B cell (primary cell): ENCODE data around the gene APP. TPM values are rescaled to one million over a fixed set of nuclear protein-coding genes. Genes with fewer than 3 reads are reported as not detected.

Source experiments
- ATAC-seq: fragments of 200-7000 bp; cut with Tn5 transposase; one replicate; pipeline ENCODE4 v1.10.0; 2021; ENCODE audit warnings: low read depth, mild to moderate bottlenecking, moderate number of reproducible peaks, moderate library complexity
- CTCF ChIA-PET: fragments of 350-600 bp; sonication (Branson Sonifier 250); formaldehyde crosslinking; loops from one replicate; lab custom pipeline; 2021; ENCODE audit warnings: antibody characterized with exemption, inconsistent platforms; lab: Charles Lee
- POLR2A ChIA-PET: fragments of 350-600 bp; sonication (Branson Sonifier 250); formaldehyde crosslinking; loops from one replicate; lab custom pipeline; 2021; ENCODE audit warnings: antibody characterized with exemption; lab: Charles Lee
- DNase-seq: peaks from one replicate; pipeline ENCODE4 v3.0.0; 2013
- H2AFZ ChIP-seq: 2 replicates; pipeline ENCODE4 v1.6.1; 2012; ENCODE audit warnings: mild to moderate bottlenecking, low read depth, low read length; ENCODE audit not compliant: insufficient read depth, poor library complexity, severe bottlenecking
- H3K27ac ChIP-seq, 2 donors: 1 replicate in 1 of 2; 2 replicates in 1 of 2; pipeline ENCODE4 v1.5.1; 2012 to 2013; ENCODE audit warnings: low read length in 2 of 2, mild to moderate bottlenecking in 2 of 2, moderate library complexity in 1 of 2
- H3K27me3 ChIP-seq, 4 experiments: fragments of 200-600 bp in 1 of 4; sonication (generic) in 1 of 4; replicated peaks in 1 of 4; 1 replicate in 2 of 4; 2 replicates in 2 of 4; pipeline versions ENCODE4 v1.6.1 to v1.7.0; 2013 to 2016; ENCODE audit warnings: low read length in 3 of 4, mild to moderate bottlenecking in 2 of 4, mixed read lengths in 1 of 4, moderate library complexity in 1 of 4; ENCODE audit not compliant: insufficient read depth in 4 of 4, control insufficient read depth in 3 of 4; ENCODE audit errors: control extremely low read depth in 1 of 4
- H3K36me3 ChIP-seq, 2 experiments: replicated peaks in 1 of 2; 1 replicate in 1 of 2; 2 replicates in 1 of 2; pipeline versions ENCODE4 v1.6.1 to v1.7.1; 2013; ENCODE audit warnings: low read length in 1 of 2; ENCODE audit not compliant: insufficient read depth in 2 of 2, control insufficient read depth in 1 of 2; ENCODE audit errors: control extremely low read depth in 1 of 2, extremely low read depth in 1 of 2
- H3K4me1 ChIP-seq, 2 donors: fragments of 200-600 bp in 1 of 2; sonication (generic) in 1 of 2; 1 replicate in 1 of 2; 2 replicates in 1 of 2; pipeline versions ENCODE4 v1.5.1 to v1.6.1; 2013 to 2017; ENCODE audit warnings: low read length in 2 of 2; ENCODE audit not compliant: control insufficient read depth in 2 of 2, insufficient read depth in 2 of 2
- H3K4me2 ChIP-seq: replicated peaks from 2 replicates; pipeline ENCODE3; 2012; ENCODE audit warnings: mild to moderate bottlenecking, low read depth, low read length; ENCODE audit not compliant: poor library complexity, severe bottlenecking
- H3K4me3 ChIP-seq, 5 experiments: fragments of 200-600 bp in 1 of 5; sonication (generic) in 1 of 5; 1 replicate in 3 of 5; 2 replicates in 2 of 5; pipeline versions ENCODE4 v1.5.1 to v1.7.0; 2011 to 2016; ENCODE audit warnings: low read length in 4 of 5, mild to moderate bottlenecking in 4 of 5, low read depth in 2 of 5, control low read depth in 1 of 5, moderate library complexity in 1 of 5; ENCODE audit not compliant: insufficient read depth in 1 of 5; ENCODE audit errors: control extremely low read depth in 1 of 5, extremely low read depth in 1 of 5
- H3K79me2 ChIP-seq: fragments of 200-600 bp; sonication (generic); one replicate; pipeline ENCODE4 v1.6.0; 2016; ENCODE audit warnings: low read length; ENCODE audit not compliant: control insufficient read depth, insufficient read depth
- H3K9ac ChIP-seq: fragments of 200-600 bp; sonication (generic); 2 replicates; pipeline ENCODE4 v1.6.1; 2017; ENCODE audit warnings: mild to moderate bottlenecking, low read length, moderate library complexity
- H3K9me3 ChIP-seq, 3 donors: one replicate each; pipeline versions ENCODE4 v1.6.1 to v1.7.1; 2013; ENCODE audit warnings: low read length in 2 of 3; ENCODE audit not compliant: control insufficient read depth in 2 of 3, insufficient read depth in 1 of 3; ENCODE audit errors: control extremely low read depth in 1 of 3
- H4K20me1 ChIP-seq: 2 replicates; pipeline ENCODE4 v1.6.0; 2012; ENCODE audit warnings: mild to moderate bottlenecking, low read length; ENCODE audit not compliant: insufficient read depth, control insufficient read depth, poor library complexity, severe bottlenecking
- H3K27ac Mint-ChIP-seq: one replicate; pipeline ENCODE4 v1.8.0; 2021; ENCODE audit warnings: mixed read lengths
- H3K27me3 Mint-ChIP-seq: one replicate; pipeline ENCODE4 v1.8.0; 2021; ENCODE audit warnings: mixed read lengths
- H3K4me1 Mint-ChIP-seq: one replicate; pipeline ENCODE4 v1.8.0; 2021; ENCODE audit warnings: mixed read lengths
- H3K4me3 Mint-ChIP-seq: one replicate; pipeline ENCODE4 v1.8.0; 2021; ENCODE audit warnings: mixed read lengths
- H3K9me3 Mint-ChIP-seq: one replicate; pipeline ENCODE4 v1.8.0; 2022; ENCODE audit warnings: mixed read lengths; ENCODE audit not compliant: insufficient read depth
- CTCF ChIP-seq: fragments of 200-600 bp; IDR thresholded peaks from one replicate; pipeline ENCODE4 v1.8.0; 2022; ENCODE audit warnings: antibody characterized with exemption, mild to moderate bottlenecking
- EZH2 ChIP-seq: IDR thresholded peaks from 2 replicates; pipeline ENCODE4 v1.6.1; 2012; ENCODE audit warnings: borderline replicate concordance, low read depth, mild to moderate bottlenecking, moderate library complexity, low read length; ENCODE audit not compliant: insufficient read depth, poor library complexity, severe bottlenecking
- WGBS: methylation state at CpG from one replicate; pipeline ENCODE4 v1.1.5; 2013; ENCODE audit warnings: missing lambda C conversion rate; ENCODE audit not compliant: insufficient coverage; 5-methylcytosine and 5-hydroxymethylcytosine counted together
- intact Hi-C: fragments of 100-400 bp; cut with micrococcal nuclease; formaldehyde crosslinking; loops from one replicate; pipeline ENCODE4 v1.10.0; 2022
- polyA plus RNA-seq: library from polyadenylated mRNA; depleted of rRNA; stranded (reverse); fragments of >200 nt; gene quantifications from 2 replicates; pipeline ENCODE4 v1.2.3, GENCODE V29; 2012
- total RNA-seq, 2 donors: library from RNA; stranded (reverse); fragments of 120-200 nt in 1 of 2; gene quantifications; 1 replicate in 1 of 2; 2 replicates in 1 of 2; pipeline versions ENCODE4 v1.2.3 to v1.2.4, GENCODE V29; 2013 to 2022

APP gene
- total and polyA plus RNA-seq, 2 donors (not counting 1 experiment from before 2014, with no cell fraction given) = 28.3 to 34.7 TPM

- ATAC-seq (no peak), DNase-seq (no peak)
- Mint-ChIP-seq H3K4me1 (no peaks in the 10 kb centered on the region), H3K9me3 (no peaks in the 10 kb centered on the region), H3K27ac (no peak overlapping the region), H3K4me3 (no peak overlapping the region), H3K27me3 (no peaks in the 10 kb centered on the region)
- Histone ChIP-seq H2AFZ (no peak overlapping the region), H3K9me3 (no peaks in the 10 kb centered on the region), H4K20me1 (no peaks in the 10 kb centered on the region), H3K79me2 (peaks cover 12% of the 10 kb centered on the region), H3K36me3 (peaks cover 0 to under 1% of the 10 kb centered on the region in 2 experiments), H3K9ac (no peak overlapping the region), H3K4me1 (no peaks in the 10 kb centered on the region), H3K27ac (no peak overlapping the region), H3K27me3 (no peaks in the 10 kb centered on the region), H3K4me3 (no peak overlapping the region), H3K4me2 (no peak overlapping the region)
- intact Hi-C loops = no loop called here
- ChIA-PET POLR2A (no interaction called here), CTCF (no interaction called here)
- whole genome bisulfite sequencing = 82% methylated on average over 4 of the region's 5 CpGs
- no peak for TF ChIP-seq EZH2
- no peak for TF ChIP-seq CTCF
These were observed 114.7 kb downstream of the APP start for GRCh38 chr21:26055841-26056264.

GRCh38 chr21:26055010-26055409, 115.6 kb downstream of the APP start:
- H3K4me1 ChIP-seq = no peaks in the 10 kb centered on the region
- peaks cover 12% of the 10 kb centered on the region for H3K79me2 ChIP-seq
- peaks cover 1 to 2% of the 10 kb centered on the region in 2 experiments for H3K36me3 ChIP-seq
- H2AFZ ChIP-seq = no peak overlapping the region
- no CpG with 5 or more reads among the region's 2 CpGs for WGBS
- CTCF ChIA-PET = no interaction called here
- H3K4me3 ChIP-seq = no peak overlapping the region
- H3K9ac ChIP-seq = no peak overlapping the region
- no peaks in the 10 kb centered on the region for H3K9me3 ChIP-seq
- H3K27me3 ChIP-seq = no peaks in the 10 kb centered on the region
- no peaks in the 10 kb centered on the region for H4K20me1 ChIP-seq
- Mint-ChIP-seq H3K9me3 (no peaks in the 10 kb centered on the region), H3K27me3 (no peaks in the 10 kb centered on the region), H3K4me1 (no peaks in the 10 kb centered on the region), H3K27ac (no peak overlapping the region), H3K4me3 (no peak overlapping the region)
- POLR2A ChIA-PET = no interaction called here
- no peak for DNase-seq
- intact Hi-C loops = no loop called here
- no peak for TF ChIP-seq EZH2
- no peak for TF ChIP-seq CTCF
- no peak overlapping the region for H3K27ac ChIP-seq
- H3K4me2 ChIP-seq = no peak overlapping the region
- no peak for ATAC-seq
